GM10266 (cell line): ENCODE data around the gene CLSTN1.

Experiments
- DNase-seq: peaks from one replicate; pipeline ENCODE4 v3.0.0; 2012; ENCODE audit errors: extremely low spot score
- CTCF ChIP-seq: IDR thresholded peaks from 2 replicates; pipeline ENCODE4 v1.5.1; 2012; ENCODE audit warnings: mild to moderate bottlenecking, low read depth; ENCODE audit not compliant: control insufficient read depth, insufficient read depth; ENCODE audit errors: missing control alignments

Gene CLSTN1

GRCh38 chr1:9782116-9782751, 41.5 kb downstream of the CLSTN1 start:
- no peak for TF ChIP-seq CTCF
- DNase-seq: no peak

- no peak for DNase-seq
- no peak for TF ChIP-seq CTCF
Observed at GRCh38 chr1:9780554-9781110, 43.1 kb downstream of the CLSTN1 start.

GRCh38 chr1:9778905-9779304, 44.9 kb downstream of the CLSTN1 start:
- no peak for TF ChIP-seq CTCF
- no peak for DNase-seq

GRCh38 chr1:9776685-9777084, 47.1 kb downstream of the CLSTN1 start:
- no peak for TF ChIP-seq CTCF
- DNase-seq: no peak

GRCh38 chr1:9774712-9775679, 48.8 kb downstream of the CLSTN1 start:
- no peak for DNase-seq
- TF ChIP-seq CTCF: no peak

- no peak for DNase-seq
- TF ChIP-seq CTCF: no peak
Observed at GRCh38 chr1:9770298-9770697, 53.5 kb downstream of the CLSTN1 start.
